Neural cell (in vitro differentiated cells): ENCODE data around the gene FAM53B. TPM values are rescaled to one million over a fixed set of nuclear protein-coding genes. Genes with fewer than 3 reads are reported as not detected.

Experiments used
- H2AFZ ChIP-seq: fragments of 200-600, 300-800 bp; sonication (generic), shearing (Covaris generic); 2 replicates; pipeline ENCODE4 v1.6.0; 2014; ENCODE audit warnings: low read depth, mild to moderate bottlenecking, antibody characterized with exemption, low read length, moderate library complexity
- H3F3A ChIP-seq: fragments of 200-600 bp; shearing (Covaris generic); 2 replicates; pipeline ENCODE4 v1.6.1; 2016; ENCODE audit warnings: mild to moderate bottlenecking, moderate library complexity, mixed read lengths, antibody characterized with exemption, low read length; ENCODE audit not compliant: insufficient read depth, poor library complexity, severe bottlenecking
- H3K27ac ChIP-seq: fragments of 200-600, 300-800 bp; sonication (generic), shearing (Covaris generic); 2 replicates; pipeline ENCODE4 v1.5.1; 2014; ENCODE audit warnings: mild to moderate bottlenecking, low read length, moderate library complexity
- H3K27me3 ChIP-seq: fragments of 300-800, 200-600 bp; sonication (generic), shearing (Covaris generic); 2 replicates; pipeline ENCODE4 v1.6.0; 2014; ENCODE audit warnings: mild to moderate bottlenecking, low read depth, low read length, moderate library complexity; ENCODE audit not compliant: insufficient read depth
- H3K36me3 ChIP-seq: fragments of 300-800, 200-600 bp; sonication (generic), shearing (Covaris generic); 2 replicates; pipeline ENCODE4 v1.5.1; 2014; ENCODE audit warnings: mild to moderate bottlenecking, antibody characterized with exemption, low read length, moderate library complexity; ENCODE audit not compliant: insufficient read depth
- H3K4me2 ChIP-seq: fragments of 300-800, 200-600 bp; sonication (generic), shearing (Covaris generic); 2 replicates; pipeline ENCODE4 v1.6.0; 2014; ENCODE audit warnings: mild to moderate bottlenecking, low read length
- H3K4me3 ChIP-seq: fragments of 300-800, 200-600 bp; sonication (generic), shearing (Covaris generic); 2 replicates; pipeline ENCODE4 v1.5.1; 2014; ENCODE audit warnings: mild to moderate bottlenecking, low read length, moderate library complexity
- H3K79me2 ChIP-seq: fragments of 200-600 bp; shearing (Covaris generic); replicated peaks from 2 replicates; pipeline ENCODE4 v1.6.0; 2014; ENCODE audit warnings: mild to moderate bottlenecking, low read length, moderate library complexity; ENCODE audit not compliant: insufficient read depth
- H3K9ac ChIP-seq: fragments of 300-800, 200-600 bp; sonication (generic), shearing (Covaris generic); 2 replicates; pipeline ENCODE4 v1.6.1; 2016; ENCODE audit warnings: mild to moderate bottlenecking, low read length, mixed read lengths
- H3K9me2 ChIP-seq: fragments of 200-600 bp; shearing (Covaris generic); 2 replicates; pipeline ENCODE4 v1.6.1; 2016; ENCODE audit warnings: mild to moderate bottlenecking, low read length, mixed read lengths; ENCODE audit not compliant: insufficient read depth
- H3K9me3 ChIP-seq: fragments of 200-600, 300-800 bp; sonication (generic), shearing (Covaris generic); 2 replicates; pipeline ENCODE4 v1.6.1; 2016; ENCODE audit warnings: mild to moderate bottlenecking, mixed run types, low read length, moderate library complexity, mixed read lengths
- H4K20me1 ChIP-seq: fragments of 200-600 bp; shearing (Covaris generic); 2 replicates; pipeline ENCODE4 v1.6.1; 2016; ENCODE audit warnings: mild to moderate bottlenecking, mixed run types; ENCODE audit not compliant: insufficient read depth
- EP300 ChIP-seq: fragments of 450-650 bp; conservative IDR thresholded peaks from 2 replicates; pipeline ENCODE4 v1.6.1; 2014; ENCODE audit warnings: antibody characterized with exemption, mild to moderate bottlenecking, moderate library complexity; ENCODE audit not compliant: poor library complexity, severe bottlenecking
- EZH2 ChIP-seq: fragments of 200-600, 300-800 bp; shearing (Covaris generic), sonication (generic); IDR thresholded peaks from 2 replicates; pipeline ENCODE4 v1.6.1; 2014; ENCODE audit warnings: antibody characterized with exemption, low read length, borderline replicate concordance, mild to moderate bottlenecking; ENCODE audit not compliant: insufficient read depth, poor library complexity, severe bottlenecking
- MXI1 ChIP-seq: fragments of 450-650 bp; conservative IDR thresholded peaks from 2 replicates; pipeline ENCODE4 v1.6.1; 2014; ENCODE audit warnings: antibody characterized with exemption, mild to moderate bottlenecking; ENCODE audit not compliant: poor library complexity, severe bottlenecking
- POLR2AphosphoS5 ChIP-seq: IDR thresholded peaks from 2 replicates; pipeline ENCODE4 v1.6.1; 2012
- RAD21 ChIP-seq: fragments of 450-650 bp; conservative IDR thresholded peaks from 2 replicates; pipeline ENCODE4 v1.6.1; 2014; ENCODE audit warnings: antibody characterized with exemption, mild to moderate bottlenecking, moderate library complexity
- SMC3 ChIP-seq: fragments of 450-650 bp; conservative IDR thresholded peaks from 2 replicates; pipeline ENCODE4 v1.6.1; 2014; ENCODE audit warnings: antibody characterized with exemption, mild to moderate bottlenecking, moderate library complexity; ENCODE audit not compliant: poor library complexity
- TAF1 ChIP-seq: IDR thresholded peaks from 2 replicates; pipeline ENCODE4 v1.6.1; 2012; ENCODE audit warnings: low read depth
- polyA plus RNA-seq: library from polyadenylated mRNA; depleted of rRNA; stranded (reverse); fragments of >200 nt; gene quantifications from 2 replicates; pipeline ENCODE4 v1.2.3, GENCODE V29; 2014
- TF ChIP-seq, protein P1 (sequence below): fragments of 450-650 bp; IDR thresholded peaks from 2 replicates; pipeline ENCODE4 v1.5.1; 2014; ENCODE audit warnings: antibody characterized with exemption, mild to moderate bottlenecking, moderate library complexity; ENCODE audit not compliant: poor library complexity, severe bottlenecking
- TF ChIP-seq, protein P2 (sequence below): IDR thresholded peaks from 2 replicates; pipeline ENCODE4 v1.6.1; 2012; ENCODE audit warnings: borderline replicate concordance

FAM53B gene
- polyA plus RNA-seq, 1 donor from 2014 or later, result 21.8 TPM

DNA sequence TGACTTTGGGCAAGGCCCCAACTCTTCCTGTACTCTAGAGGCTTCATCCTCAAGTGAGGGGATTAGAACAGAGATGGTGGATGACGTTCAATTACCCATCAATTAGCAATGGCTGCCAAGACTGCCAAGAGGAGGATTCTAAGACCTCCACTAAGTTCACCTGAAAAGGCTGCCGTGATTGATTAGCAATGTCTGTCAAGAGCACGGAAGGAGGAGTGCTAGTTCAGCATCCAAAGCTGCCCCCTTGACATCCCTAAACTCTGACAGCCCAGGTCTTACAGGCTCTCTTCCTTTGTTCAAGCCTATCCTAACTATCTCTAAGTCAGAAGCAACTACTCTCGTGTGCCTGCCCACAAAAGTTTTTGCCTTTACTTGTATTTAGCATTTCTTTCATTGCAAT is 68.4 kb downstream of the FAM53B start:
- Histone ChIP-seq H3F3A (no peaks in the 10 kb centered on the region), H3K36me3 (no peaks in the 10 kb centered on the region), H3K9me2 (no peaks in the 10 kb centered on the region), H3K27ac (no peak overlapping the region), H3K79me2 (peaks cover 16% of the 10 kb centered on the region), H4K20me1 (peaks cover 3% of the 10 kb centered on the region), H3K27me3 (no peaks in the 10 kb centered on the region), H3K9me3 (no peaks in the 10 kb centered on the region), H3K4me3 (no peak overlapping the region), H2AFZ (no peak overlapping the region), H3K9ac (no peak overlapping the region), H3K4me2 (no peak overlapping the region)
- no peak for TF ChIP-seq SMC3
- TF ChIP-seq, protein P1, sequence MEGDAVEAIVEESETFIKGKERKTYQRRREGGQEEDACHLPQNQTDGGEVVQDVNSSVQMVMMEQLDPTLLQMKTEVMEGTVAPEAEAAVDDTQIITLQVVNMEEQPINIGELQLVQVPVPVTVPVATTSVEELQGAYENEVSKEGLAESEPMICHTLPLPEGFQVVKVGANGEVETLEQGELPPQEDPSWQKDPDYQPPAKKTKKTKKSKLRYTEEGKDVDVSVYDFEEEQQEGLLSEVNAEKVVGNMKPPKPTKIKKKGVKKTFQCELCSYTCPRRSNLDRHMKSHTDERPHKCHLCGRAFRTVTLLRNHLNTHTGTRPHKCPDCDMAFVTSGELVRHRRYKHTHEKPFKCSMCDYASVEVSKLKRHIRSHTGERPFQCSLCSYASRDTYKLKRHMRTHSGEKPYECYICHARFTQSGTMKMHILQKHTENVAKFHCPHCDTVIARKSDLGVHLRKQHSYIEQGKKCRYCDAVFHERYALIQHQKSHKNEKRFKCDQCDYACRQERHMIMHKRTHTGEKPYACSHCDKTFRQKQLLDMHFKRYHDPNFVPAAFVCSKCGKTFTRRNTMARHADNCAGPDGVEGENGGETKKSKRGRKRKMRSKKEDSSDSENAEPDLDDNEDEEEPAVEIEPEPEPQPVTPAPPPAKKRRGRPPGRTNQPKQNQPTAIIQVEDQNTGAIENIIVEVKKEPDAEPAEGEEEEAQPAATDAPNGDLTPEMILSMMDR, result no peak
- TF ChIP-seq EP300, result no peak
- no peak for TF ChIP-seq RAD21
- TF ChIP-seq TAF1, result no peak
- TF ChIP-seq, protein P2, sequence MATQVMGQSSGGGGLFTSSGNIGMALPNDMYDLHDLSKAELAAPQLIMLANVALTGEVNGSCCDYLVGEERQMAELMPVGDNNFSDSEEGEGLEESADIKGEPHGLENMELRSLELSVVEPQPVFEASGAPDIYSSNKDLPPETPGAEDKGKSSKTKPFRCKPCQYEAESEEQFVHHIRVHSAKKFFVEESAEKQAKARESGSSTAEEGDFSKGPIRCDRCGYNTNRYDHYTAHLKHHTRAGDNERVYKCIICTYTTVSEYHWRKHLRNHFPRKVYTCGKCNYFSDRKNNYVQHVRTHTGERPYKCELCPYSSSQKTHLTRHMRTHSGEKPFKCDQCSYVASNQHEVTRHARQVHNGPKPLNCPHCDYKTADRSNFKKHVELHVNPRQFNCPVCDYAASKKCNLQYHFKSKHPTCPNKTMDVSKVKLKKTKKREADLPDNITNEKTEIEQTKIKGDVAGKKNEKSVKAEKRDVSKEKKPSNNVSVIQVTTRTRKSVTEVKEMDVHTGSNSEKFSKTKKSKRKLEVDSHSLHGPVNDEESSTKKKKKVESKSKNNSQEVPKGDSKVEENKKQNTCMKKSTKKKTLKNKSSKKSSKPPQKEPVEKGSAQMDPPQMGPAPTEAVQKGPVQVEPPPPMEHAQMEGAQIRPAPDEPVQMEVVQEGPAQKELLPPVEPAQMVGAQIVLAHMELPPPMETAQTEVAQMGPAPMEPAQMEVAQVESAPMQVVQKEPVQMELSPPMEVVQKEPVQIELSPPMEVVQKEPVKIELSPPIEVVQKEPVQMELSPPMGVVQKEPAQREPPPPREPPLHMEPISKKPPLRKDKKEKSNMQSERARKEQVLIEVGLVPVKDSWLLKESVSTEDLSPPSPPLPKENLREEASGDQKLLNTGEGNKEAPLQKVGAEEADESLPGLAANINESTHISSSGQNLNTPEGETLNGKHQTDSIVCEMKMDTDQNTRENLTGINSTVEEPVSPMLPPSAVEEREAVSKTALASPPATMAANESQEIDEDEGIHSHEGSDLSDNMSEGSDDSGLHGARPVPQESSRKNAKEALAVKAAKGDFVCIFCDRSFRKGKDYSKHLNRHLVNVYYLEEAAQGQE, result no peak
- no peak for TF ChIP-seq POLR2AphosphoS5

DNA sequence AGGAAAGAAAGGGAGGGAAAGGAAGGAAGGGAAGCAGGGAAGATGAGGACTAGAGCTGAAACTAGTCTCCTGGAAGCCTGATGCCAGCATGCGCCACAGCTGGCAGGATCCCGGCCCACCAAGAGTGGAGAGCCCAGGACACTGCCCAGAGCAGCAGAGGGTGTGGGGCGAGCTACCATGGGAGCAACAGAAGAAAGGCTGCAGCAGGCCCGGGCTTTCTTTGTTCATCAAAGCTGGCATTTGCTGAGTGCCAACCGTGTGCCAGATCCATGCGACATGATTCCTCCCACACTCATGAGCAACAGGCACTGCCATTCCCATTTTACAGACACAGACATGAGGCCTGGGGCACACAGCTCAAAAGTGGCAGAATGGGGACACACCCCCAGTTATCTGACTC is 68.9 kb downstream of the FAM53B start:
- TF ChIP-seq, protein P1, result no peak
- TF ChIP-seq EZH2, result no peak
- no peak for TF ChIP-seq RAD21
- TF ChIP-seq, protein P2, result no peak
- TF ChIP-seq MXI1, result no peak
- TF ChIP-seq TAF1, result no peak
- TF ChIP-seq POLR2AphosphoS5, result no peak
- no peak for TF ChIP-seq SMC3
- Histone ChIP-seq H3K4me2 (no peak overlapping the region), H3F3A (no peaks in the 10 kb centered on the region), H3K9me3 (no peaks in the 10 kb centered on the region), H3K4me3 (no peak overlapping the region), H3K27me3 (no peaks in the 10 kb centered on the region), H3K9me2 (no peaks in the 10 kb centered on the region), H4K20me1 (peaks cover 3% of the 10 kb centered on the region), H3K9ac (no peak overlapping the region), H3K79me2 (peaks cover 16% of the 10 kb centered on the region), H3K36me3 (no peaks in the 10 kb centered on the region), H2AFZ (no peak overlapping the region), H3K27ac (no peak overlapping the region)
